Prostate gland (tissue), 2 donors: ENCODE measurements around the gene NEGR1.

Source experiments
- CTCF ChIP-seq, 4 experiments: fragments of 200-600 bp in 2 of 4; fragments of 450-650 bp in 2 of 4; sonication (generic) in 2 of 4; IDR thresholded peaks; 1 replicate in 3 of 4; 2 replicates in 1 of 4; pipeline ENCODE4 v1.5.1; 2016 to 2019; ENCODE audit warnings: antibody characterized with exemption in 4 of 4, mild to moderate bottlenecking in 2 of 4, moderate library complexity in 2 of 4
- POLR2A ChIP-seq: fragments of 450-650 bp; IDR thresholded peaks from one replicate; pipeline ENCODE4 v1.6.1; 2016; ENCODE audit warnings: antibody characterized with exemption, mild to moderate bottlenecking
- POLR2AphosphoS5 ChIP-seq: sonication (generic); formaldehyde crosslinking; IDR thresholded peaks from one replicate; pipeline ENCODE4 v1.6.1; 2017; ENCODE audit warnings: antibody characterized with exemption

- no peak for TF ChIP-seq POLR2A
- TF ChIP-seq POLR2AphosphoS5, result no peak
- TF ChIP-seq CTCF (IDR thresholded peaks at IDR 0.05), result no peak
These were observed 287.7 kb downstream of the NEGR1 start for GRCh38 chr1:71994646-71995045.
